Stimulated activated CD8-positive, alpha-beta memory T cell treated with anti-CD3 and anti-CD28 coated beads, Interleukin-4, amount 100 ng/mL, for 48 hours (primary cell): ENCODE results near the gene OOEP.

ENCODE experiments used
- DNase-seq: peaks from one replicate; pipeline ENCODE4 v3.0.0-alpha.2; 2020

The OOEP gene

GRCh38 chr6:73364121-73364520 is 5.6 kb downstream of the OOEP start:
- no peak for DNase-seq

- no peak for DNase-seq
Observed at GRCh38 chr6:73363537-73363875, 6.2 kb downstream of the OOEP start.

GRCh38 chr6:73362869-73363536 is 6.7 kb downstream of the OOEP start:
- DNase-seq = no peak

- DNase-seq = no peak
Observed at GRCh38 chr6:73362358-73362757, 7.3 kb downstream of the OOEP start, which contains the start of gene KHDC3L. Gene KHDC3L (plus strand): TSS chr6:73362658. CDS start chr6:73362730, 72 bp downstream.

- no peak for DNase-seq
Observed at GRCh38 chr6:73353636-73354593, 15.8 kb downstream of the OOEP start, which contains the start of gene DPPA5. Gene DPPA5 (minus strand): TSS chr6:73354276. CDS start chr6:73354225, 51 bp downstream.

- no peak for DNase-seq
Observed at GRCh38 chr6:73349311-73349710, 20.4 kb downstream of the OOEP start.

GRCh38 chr6:73348550-73349204 is 21.0 kb downstream of the OOEP start:
- no peak for DNase-seq

GRCh38 chr6:73343164-73343563 is 26.5 kb downstream of the OOEP start:
- DNase-seq = no peak

- no peak for DNase-seq
Observed at GRCh38 chr6:73342174-73342573, 27.5 kb downstream of the OOEP start.

- no peak for DNase-seq
Observed at GRCh38 chr6:73341335-73341734, 28.4 kb downstream of the OOEP start.

GRCh38 chr6:73340048-73340447 is 29.6 kb downstream of the OOEP start:
- no peak for DNase-seq

GRCh38 chr6:73339340-73339739 is 30.4 kb downstream of the OOEP start:
- no peak for DNase-seq

- no peak for DNase-seq
Observed at GRCh38 chr6:73329201-73329600, 40.5 kb downstream of the OOEP start.

- DNase-seq = no peak
Observed at GRCh38 chr6:73328790-73329189, 40.9 kb downstream of the OOEP start.

GRCh38 chr6:73325656-73326055 is 44.0 kb downstream of the OOEP start:
- no peak for DNase-seq

- DNase-seq = no peak
Observed at GRCh38 chr6:73323323-73323722, 46.4 kb downstream of the OOEP start.
